Cardiac atrium fibroblast (primary cell): ENCODE data around the gene SULT2A1. TPM values are rescaled to one million over a fixed set of nuclear protein-coding genes. Genes with fewer than 3 reads are reported as not detected.

Experiments used
- total RNA-seq: library from RNA; depleted of rRNA; stranded (reverse); fragments of >200 nt; gene quantifications from 2 replicates; pipeline ENCODE4 v1.2.3, GENCODE V29; 2015

SULT2A1 gene, protein sequence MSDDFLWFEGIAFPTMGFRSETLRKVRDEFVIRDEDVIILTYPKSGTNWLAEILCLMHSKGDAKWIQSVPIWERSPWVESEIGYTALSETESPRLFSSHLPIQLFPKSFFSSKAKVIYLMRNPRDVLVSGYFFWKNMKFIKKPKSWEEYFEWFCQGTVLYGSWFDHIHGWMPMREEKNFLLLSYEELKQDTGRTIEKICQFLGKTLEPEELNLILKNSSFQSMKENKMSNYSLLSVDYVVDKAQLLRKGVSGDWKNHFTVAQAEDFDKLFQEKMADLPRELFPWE
- total RNA-seq, result not detected in 2 replicates

DNA sequence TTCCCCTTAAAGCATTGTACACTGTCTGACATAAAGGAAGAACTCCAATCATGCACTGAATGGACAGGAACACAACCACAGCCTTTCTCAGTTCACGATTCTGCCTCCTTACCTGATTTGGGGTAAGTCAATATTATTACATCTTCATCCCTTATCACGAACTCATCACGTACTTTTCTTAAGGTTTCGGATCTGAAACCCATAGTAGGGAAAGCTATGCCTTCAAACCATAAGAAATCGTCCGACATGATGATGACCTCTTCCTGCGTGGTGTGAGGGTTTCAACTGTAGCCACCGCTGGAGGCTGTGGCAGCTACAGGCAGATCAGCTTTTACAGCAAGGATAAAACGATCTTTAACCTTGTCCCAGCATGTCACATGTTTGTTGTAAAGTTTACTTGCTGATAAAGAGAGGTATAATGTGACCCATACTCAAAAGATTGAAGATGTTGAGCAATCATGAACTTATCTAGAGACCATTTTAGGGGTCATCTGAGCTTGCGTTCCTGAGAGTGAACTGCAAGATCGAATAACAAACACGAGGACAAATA, at the start of gene SULT2A1:
Gene SULT2A1, minus strand, starts transcription at position 306 of the 550 bp plus-strand sequence. Its CDS starts 58 bp downstream, at position 248.

DNA sequence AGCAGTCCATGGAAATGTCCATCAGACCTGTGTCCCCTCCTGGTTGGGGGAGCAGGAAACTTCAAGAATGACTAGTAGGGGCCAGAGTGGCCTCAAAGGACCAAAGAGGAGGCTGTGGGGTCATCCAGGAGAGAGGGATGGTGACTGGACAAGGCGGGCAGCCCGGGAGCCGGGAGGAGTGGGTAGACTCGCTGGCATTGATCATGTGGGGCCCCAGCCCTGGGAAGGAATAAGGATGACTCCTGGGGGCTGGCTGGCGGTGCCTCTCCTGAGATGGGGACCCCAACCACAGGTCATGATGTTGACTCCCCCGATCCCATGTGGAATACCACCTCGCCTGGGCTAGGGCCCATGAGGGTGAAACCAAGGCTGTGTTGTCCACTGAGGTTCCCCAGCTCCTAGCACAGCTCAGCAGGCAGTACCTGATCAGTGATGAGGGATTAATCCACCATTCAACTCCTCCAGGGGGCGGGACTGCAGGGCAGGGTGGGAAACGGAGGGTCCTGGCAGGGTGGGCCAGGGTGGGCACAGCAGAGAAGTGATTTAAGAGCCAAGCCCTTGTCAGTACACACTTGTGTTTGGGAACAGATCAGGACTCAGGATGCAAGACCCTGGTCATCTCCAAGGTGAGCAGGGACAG, 27.3 kb downstream of the SULT2A1 start, which contains the start of gene TPRX2:
Gene TPRX2, plus strand, starts transcription at position 590 of the 640 bp plus-strand sequence. Its CDS starts 12 bp downstream, at position 602.

DNA sequence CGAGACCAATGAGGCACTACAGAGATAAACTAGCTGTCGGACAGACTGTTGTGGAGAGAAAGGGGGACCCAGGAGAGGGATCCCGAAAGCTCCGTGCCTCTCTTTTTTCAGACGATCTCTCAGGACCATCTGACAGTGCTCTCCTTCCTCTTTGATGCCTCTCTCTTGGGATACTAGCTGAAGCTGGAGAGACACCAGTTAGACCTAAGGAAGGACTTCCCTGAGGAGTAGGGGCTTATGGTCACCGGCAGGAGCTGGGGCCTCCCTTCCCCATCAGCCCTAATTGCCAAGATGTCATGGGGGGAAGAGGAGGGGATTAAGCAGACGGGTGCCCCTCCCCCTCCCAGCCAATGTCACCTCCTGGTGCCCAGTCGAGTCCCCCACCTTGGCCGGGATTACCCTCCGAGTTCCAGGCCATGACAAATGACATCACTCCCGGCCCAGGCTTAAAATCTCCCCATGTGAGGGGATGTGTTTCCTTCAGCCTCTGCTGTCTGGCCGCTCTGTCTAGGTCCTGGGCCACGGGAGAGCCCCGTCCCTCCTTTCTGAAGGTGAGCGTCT, 64.6 kb downstream of the SULT2A1 start, which contains the start of gene CRX:
Gene CRX, plus strand, starts transcription at position 478 of the 561 bp plus-strand sequence. CDS start 12,507 bp downstream, outside the sequence.

Other genes starting within 250 kb of the SULT2A1 start
- 261 and 300 TPM in 2 replicates for gene EHD2, start 172.9 kb downstream of the SULT2A1 start, total RNA-seq
- 167 and 243 TPM in 2 replicates for gene NOP53, start 140.8 kb downstream of the SULT2A1 start, total RNA-seq
- gene SELENOW, start 107.6 kb downstream of the SULT2A1 start, total RNA-seq, result 400 and 424 TPM in 2 replicates
- gene TPRX1, start 81.8 kb downstream of the SULT2A1 start, total RNA-seq, result not detected in 2 replicates
- gene CRX, start 64.4 kb downstream of the SULT2A1 start, total RNA-seq, result not detected in 2 replicates
- gene TPRX2, start 27.1 kb downstream of the SULT2A1 start, total RNA-seq, result not detected in 2 replicates
- gene BSPH1, start 105.9 kb upstream of the SULT2A1 start, total RNA-seq, result not detected in 2 replicates
- gene ELSPBP1, start 108.3 kb upstream of the SULT2A1 start, total RNA-seq, result not detected in 2 replicates
- not detected in 2 replicates for gene CABP5, start 157.8 kb upstream of the SULT2A1 start, total RNA-seq
- gene PLA2G4C, start 224.5 kb upstream of the SULT2A1 start, total RNA-seq, result 4.5 and 6.3 TPM in 2 replicates